NT2/D1 (cell line): ENCODE measurements around the gene WDFY4.

Experiments used
- SUZ12 ChIP-seq: IDR thresholded peaks from 2 replicates; pipeline ENCODE4 v1.6.1; 2011; ENCODE audit not compliant: insufficient read length, insufficient read depth; ENCODE audit errors: extremely low read depth
- ZNF274 ChIP-seq: IDR thresholded peaks from 2 replicates; pipeline ENCODE4 v1.6.1; 2011; ENCODE audit warnings: mild to moderate bottlenecking, low read depth, low read length

DNA sequence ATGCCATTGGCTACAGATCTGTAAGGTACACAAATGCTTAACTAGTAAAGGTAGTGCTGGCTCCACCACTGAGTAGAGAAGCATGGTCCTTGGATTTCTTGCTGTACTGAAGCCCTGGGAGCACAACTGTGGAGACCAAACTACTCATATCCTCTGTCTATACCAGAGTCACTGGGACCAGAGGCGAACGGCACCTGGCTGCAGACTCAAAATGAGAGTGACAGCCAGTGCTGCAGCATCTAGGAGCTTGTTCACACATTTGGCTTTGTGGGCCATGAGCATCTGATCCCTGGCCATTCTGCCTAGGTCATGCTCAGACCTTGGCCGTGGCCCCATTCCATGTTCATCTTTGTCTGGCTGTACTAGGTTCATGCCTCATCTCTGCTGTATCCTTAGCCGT is 223.1 kb downstream of the WDFY4 start:
- TF ChIP-seq ZNF274 (no peak), SUZ12 (no peak)
